Esophagus muscularis mucosa (tissue), 4 donors: ENCODE data around the gene FAAH. TPM values are rescaled to one million over a fixed set of nuclear protein-coding genes. Genes with fewer than 3 reads are reported as not detected.
"Not testable (repeated sequence)": the region's sequence is repeated elsewhere in the genome, so short reads cannot be mapped to it uniquely, and the experiment has no call there.

Experiments
- DNase-seq: peaks from one replicate; pipeline ENCODE4 v3.0.0-alpha.2; 2017; ENCODE audit errors: extremely low spot score
- H3K27ac ChIP-seq, 4 donors: fragments of 200-600 bp; sonication (generic); replicated peaks in 1 of 4; 1 replicate in 3 of 4; 2 replicates in 1 of 4; pipeline ENCODE4 v1.5.1; 2016 to 2019; ENCODE audit warnings: mild to moderate bottlenecking in 1 of 4
- H3K27me3 ChIP-seq, 4 donors: fragments of 200-600 bp; sonication (generic); one replicate each; pipeline versions ENCODE4 v1.5.1 to v1.6.0; 2016 to 2019
- H3K36me3 ChIP-seq, 4 donors: fragments of 200-600 bp; sonication (generic); one replicate each; pipeline ENCODE4 v1.5.1; 2016 to 2019
- H3K4me1 ChIP-seq, 4 donors: fragments of 200-600 bp; sonication (generic); one replicate each; pipeline ENCODE4 v1.5.1; 2016 to 2019
- H3K4me3 ChIP-seq, 4 donors: fragments of 200-600 bp; sonication (generic); 1 replicate in 2 of 4; 2 replicates in 2 of 4; pipeline ENCODE4 v1.5.1; 2016 to 2019; ENCODE audit warnings: mild to moderate bottlenecking in 4 of 4, moderate library complexity in 1 of 4
- H3K9me3 ChIP-seq, 4 donors: fragments of 200-600 bp; sonication (generic); 1 replicate in 3 of 4; 2 replicates in 1 of 4; pipeline ENCODE4 v1.5.1; 2016 to 2019
- CTCF ChIP-seq, 3 experiments: fragments of 200-600 bp in 2 of 3; fragments of 450-650 bp in 1 of 3; sonication (generic) in 2 of 3; IDR thresholded peaks; one replicate each; pipeline ENCODE4 v1.5.1; 2017 to 2019; ENCODE audit warnings: antibody characterized with exemption in 3 of 3, mild to moderate bottlenecking in 2 of 3, moderate library complexity in 1 of 3
- EP300 ChIP-seq: sonication (generic); formaldehyde crosslinking; IDR thresholded peaks from one replicate; pipeline ENCODE4 v1.6.1; 2017; ENCODE audit warnings: antibody characterized with exemption
- POLR2A ChIP-seq: fragments of 450-650 bp; IDR thresholded peaks from one replicate; pipeline ENCODE4 v1.6.1; 2017; ENCODE audit warnings: antibody characterized with exemption, moderate library complexity, mild to moderate bottlenecking, low read depth
- POLR2AphosphoS5 ChIP-seq, 2 donors: sonication (generic); formaldehyde crosslinking; IDR thresholded peaks; one replicate each; pipeline ENCODE4 v1.6.1; 2017; ENCODE audit warnings: antibody characterized with exemption in 2 of 2
- WGBS: methylation state at CpG from one replicate; pipeline ENCODE4 v1.1.5; 2018; 5-methylcytosine and 5-hydroxymethylcytosine counted together
- intact Hi-C: fragments of 100-400 bp; cut with DNase I; formaldehyde crosslinking; loops from one replicate; pipeline ENCODE4 v1.15.1; 2023
- total RNA-seq, 4 donors: library from RNA; depleted of rRNA; stranded (reverse); fragments of >200 nt; gene quantifications; one replicate each; pipeline versions ENCODE4 v1.1.0 to v1.2.1, GENCODE V29; 2016

Gene FAAH
- 10 to 100 TPM in 1 of 4 donors, 1 to 10 TPM in 3; 3.7 to 10.6 (median 8.4) TPM for total RNA-seq

- no peak for DNase-seq
- Histone ChIP-seq H3K27ac (peak within 1 kb of the TSS in 1 of 4 donors; percentile 42), H3K4me1 (peaks cover 5 to 21% (median 19%) of the 10 kb centered on the region in 4 donors), H3K36me3 (no peaks in the 10 kb centered on the region), H3K9me3 (peaks cover 0 to 20% (median 9%) of the 10 kb centered on the region in 4 donors), H3K27me3 (no peaks in the 10 kb centered on the region), H3K4me3 (peak within 1 kb of the TSS; percentile 59 to 88 (median 70))
- TF ChIP-seq CTCF (IDR thresholded peaks at IDR 0.05) (peak in 1 of 3 experiments; percentile 18), EP300 (no peak), POLR2A (no peak), POLR2AphosphoS5 (IDR thresholded peaks at IDR 0.05) (peak; percentile 47 to 62)
- intact Hi-C loops, result no loop called here
- WGBS, result 16% methylated on average over 11 of the region's 75 CpGs
These were observed at the start of gene FAAH for GRCh38 chr1:46394108-46394871. Gene FAAH (plus strand): TSS chr1:46394317. CDS start chr1:46394349, 32 bp downstream.

GRCh38 chr1:46344481-46344880 lies 49.6 kb upstream of the FAAH start:
- Histone ChIP-seq H3K4me1 (peaks cover 10 to 26% (median 20%) of the 10 kb centered on the region in 4 donors), H3K27me3 (peaks cover 0 to 7% (median 0%) of the 10 kb centered on the region in 4 donors), H3K4me3 (no peak overlapping the region), H3K36me3 (peaks cover 22 to 55% (median 53%) of the 10 kb centered on the region in 4 donors), H3K27ac (no peak overlapping the region), H3K9me3 (no peaks in the 10 kb centered on the region)
- no peak for DNase-seq
- intact Hi-C loops, result no loop called here
- 79% methylated on average over 3 of the region's 3 CpGs for WGBS
- no peak for TF ChIP-seq CTCF (IDR thresholded peaks at IDR 0.05)
- no peak for TF ChIP-seq POLR2A
- no peak for TF ChIP-seq EP300
- TF ChIP-seq POLR2AphosphoS5 (IDR thresholded peaks at IDR 0.05), result no peak

GRCh38 chr1:46345281-46345680 lies 48.8 kb upstream of the FAAH start:
- TF ChIP-seq POLR2A, result no peak

GRCh38 chr1:46352363-46352762 lies 41.8 kb upstream of the FAAH start:
- Histone ChIP-seq H3K9me3 (no peaks in the 10 kb centered on the region), H3K27ac (no peak overlapping the region), H3K27me3 (no peaks in the 10 kb centered on the region), H3K36me3 (peaks cover 58 to 93% (median 86%) of the 10 kb centered on the region in 4 donors), H3K4me1 (peaks cover 0 to 6% (median 0%) of the 10 kb centered on the region in 4 donors), H3K4me3 (no peak overlapping the region)
- 82% methylated on average over 2 of the region's 2 CpGs for WGBS
- TF ChIP-seq EP300, result no peak
- TF ChIP-seq CTCF (IDR thresholded peaks at IDR 0.05), result no peak
- no peak for TF ChIP-seq POLR2A
- TF ChIP-seq POLR2AphosphoS5 (IDR thresholded peaks at IDR 0.05), result no peak
- no peak for DNase-seq
- intact Hi-C loops, result no loop called here

More at GRCh38 chr1:46345281-46345680, 48.8 kb upstream of the FAAH start:
- Histone ChIP-seq H3K4me3 (no peak overlapping the region), H3K9me3 (no peaks in the 10 kb centered on the region), H3K36me3 (peaks cover 25 to 63% (median 61%) of the 10 kb centered on the region in 4 donors), H3K27me3 (peaks cover 0 to 5% (median 0%) of the 10 kb centered on the region in 4 donors), H3K27ac (no peak overlapping the region), H3K4me1 (peaks cover 10 to 23% (median 16%) of the 10 kb centered on the region in 4 donors)
- DNase-seq, result no peak
- intact Hi-C loops, result no loop called here

- H3K4me3 ChIP-seq, H3K9me3 ChIP-seq, H3K27me3 ChIP-seq, intact Hi-C loops, DNase-seq, H3K27ac ChIP-seq, H3K4me1 ChIP-seq: not testable (repeated sequence)
- WGBS, result 88% methylated on average over 5 of the region's 5 CpGs
- peaks cover 66 to 98% (median 91%) of the 10 kb centered on the region in 4 donors for H3K36me3 ChIP-seq
These were observed 38.2 kb upstream of the FAAH start for GRCh38 chr1:46355920-46356319.
